Cerebellar cortex (tissue), 1 donor: ENCODE measurements around the gene TAF3.
"Not testable (repeated sequence)": the region's sequence is repeated elsewhere in the genome, so short reads cannot be mapped to it uniquely, and the experiment has no call there.

Experiments used
- DNase-seq: peaks from one replicate; pipeline ENCODE4 v3.0.0-alpha.2; 2015; ENCODE audit warnings: low spot score

The TAF3 gene

GRCh38 chr10:7972367-7972766, 154.1 kb downstream of the TAF3 start:
- DNase-seq = no peak

DNA sequence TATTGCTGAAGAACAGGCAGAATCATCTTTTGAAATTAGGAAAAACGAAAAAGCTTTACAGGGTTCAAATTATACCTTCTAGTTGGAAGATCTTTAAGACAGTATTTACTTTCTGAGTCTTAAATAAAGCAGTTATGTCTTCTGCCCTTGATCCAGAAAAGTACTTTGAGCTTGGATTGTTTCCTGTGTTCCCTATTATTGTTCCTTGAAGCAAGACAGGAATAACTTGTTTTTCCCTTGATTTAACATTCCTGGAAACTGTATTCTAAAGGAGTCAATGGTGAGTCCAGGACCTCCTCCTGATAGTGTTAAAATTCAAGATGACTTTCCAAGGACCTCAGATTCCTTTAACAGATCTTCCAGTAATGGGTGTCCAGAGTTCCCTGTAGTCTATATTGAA, 161.9 kb downstream of the TAF3 start:
- no peak for DNase-seq

GRCh38 chr10:7982727-7983126, 164.4 kb downstream of the TAF3 start:
- DNase-seq = no peak

GRCh38 chr10:7984325-7984724, 166.0 kb downstream of the TAF3 start:
- no peak for DNase-seq

DNA sequence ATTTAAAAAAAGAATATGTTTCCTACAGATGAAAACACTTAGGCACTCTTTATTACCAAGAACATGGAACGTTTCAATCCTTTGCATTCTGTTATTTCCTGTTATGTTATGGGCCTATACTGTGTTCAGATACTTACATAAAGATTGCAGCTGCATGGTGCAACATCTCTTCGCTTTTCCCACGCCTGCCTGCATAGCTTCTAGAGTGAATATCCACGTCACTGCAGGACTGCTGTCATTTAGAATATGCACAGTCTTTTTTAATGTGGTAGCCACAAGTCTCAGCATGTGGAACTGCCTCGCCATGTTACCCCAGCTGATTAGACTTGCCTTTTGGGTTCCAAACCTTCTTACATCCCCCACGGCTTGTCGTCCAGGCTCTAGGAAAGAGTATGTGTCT, 166.6 kb downstream of the TAF3 start:
- no peak for DNase-seq

DNA sequence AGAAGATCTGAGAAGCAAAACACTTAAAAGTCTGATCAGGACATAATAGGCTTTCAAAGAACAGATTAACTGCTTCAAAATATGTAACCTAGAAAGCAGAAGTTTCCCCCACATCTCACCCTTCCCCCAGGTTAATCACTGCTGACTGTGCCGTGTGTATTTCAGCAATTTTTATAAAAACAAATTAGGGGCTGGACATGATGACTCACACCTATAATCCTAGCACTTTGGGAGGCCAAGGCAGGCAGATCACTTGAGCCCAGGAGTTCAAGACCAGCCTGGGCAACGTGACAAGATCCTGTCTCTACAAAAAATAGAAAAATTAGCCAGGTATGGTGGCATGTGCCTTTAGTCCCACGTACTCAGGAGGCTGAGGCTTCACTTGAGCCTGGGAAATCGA, 168.5 kb downstream of the TAF3 start:
- no peak for DNase-seq

- no peak for DNase-seq
These were observed 170.7 kb downstream of the TAF3 start for GRCh38 chr10:7988989-7989388.

DNA sequence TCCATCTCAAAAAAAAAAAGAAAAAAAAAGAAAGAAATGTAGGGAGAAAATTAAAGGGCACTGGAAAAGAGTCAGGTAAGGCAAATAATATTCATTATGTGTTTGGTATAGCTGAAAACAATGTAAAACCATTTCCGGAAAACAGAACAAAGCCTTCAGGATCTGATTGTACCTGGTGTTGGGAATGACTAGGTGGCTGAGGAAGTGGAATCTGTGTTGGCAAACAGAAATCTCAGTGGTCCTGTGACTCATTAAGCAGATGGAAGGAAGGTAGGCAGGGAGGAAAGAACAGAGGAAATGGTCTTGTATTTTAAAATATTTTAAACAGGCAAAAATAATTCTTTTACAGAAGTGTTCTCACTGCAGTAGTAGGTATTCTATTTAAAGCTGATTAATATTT, 180.5 kb downstream of the TAF3 start:
- DNase-seq = no peak

DNA sequence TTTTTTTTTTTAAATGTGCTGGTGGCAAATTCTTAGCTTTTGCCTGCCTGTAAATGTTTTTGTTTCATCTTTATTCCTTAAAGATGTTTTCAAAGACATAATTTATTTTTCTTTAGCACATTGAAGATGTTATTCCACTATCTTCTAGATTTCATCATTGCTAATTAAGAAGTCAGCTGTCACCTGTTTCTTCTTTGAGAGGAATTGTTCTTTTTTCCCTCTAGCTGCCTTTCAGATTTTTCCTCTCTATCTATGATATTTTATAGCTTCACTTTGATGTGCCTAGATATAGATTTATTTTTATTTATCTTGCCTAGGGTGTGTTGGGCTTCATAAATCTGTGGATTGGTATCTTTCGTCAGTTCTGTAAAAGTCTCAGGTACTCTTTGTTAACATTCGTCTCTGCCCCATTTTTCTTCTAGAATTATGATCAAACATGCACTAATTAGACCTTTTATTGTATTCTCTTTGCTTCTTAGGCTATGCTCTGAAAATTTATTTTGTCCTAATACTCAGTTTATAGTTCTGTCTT, 186.2 kb downstream of the TAF3 start:
- no peak for DNase-seq

GRCh38 chr10:8006274-8006999, 188.1 kb downstream of the TAF3 start:
- DNase-seq = no peak

GRCh38 chr10:8009031-8009430, 190.7 kb downstream of the TAF3 start:
- DNase-seq = no peak

DNA sequence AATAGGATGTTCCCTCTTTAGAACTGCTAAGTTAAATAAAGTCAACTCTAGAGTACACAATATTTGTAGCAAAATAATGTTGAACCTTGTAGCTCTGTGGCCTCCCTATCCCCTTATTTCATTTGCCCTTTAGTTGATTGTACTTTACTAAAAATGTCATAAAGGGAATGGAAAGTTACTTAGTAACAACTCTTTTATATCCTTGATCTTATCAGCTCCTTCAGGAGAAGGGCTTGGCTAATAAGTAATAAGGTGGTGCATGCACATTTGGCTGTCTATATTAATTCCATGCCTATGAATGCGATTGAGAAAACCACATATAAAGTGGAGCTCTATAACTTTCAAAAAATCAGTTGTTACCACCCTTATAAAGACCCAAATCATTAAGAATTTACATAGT, 194.7 kb downstream of the TAF3 start:
- DNase-seq = no peak

GRCh38 chr10:8013619-8014018, 195.3 kb downstream of the TAF3 start:
- DNase-seq = no peak

DNA sequence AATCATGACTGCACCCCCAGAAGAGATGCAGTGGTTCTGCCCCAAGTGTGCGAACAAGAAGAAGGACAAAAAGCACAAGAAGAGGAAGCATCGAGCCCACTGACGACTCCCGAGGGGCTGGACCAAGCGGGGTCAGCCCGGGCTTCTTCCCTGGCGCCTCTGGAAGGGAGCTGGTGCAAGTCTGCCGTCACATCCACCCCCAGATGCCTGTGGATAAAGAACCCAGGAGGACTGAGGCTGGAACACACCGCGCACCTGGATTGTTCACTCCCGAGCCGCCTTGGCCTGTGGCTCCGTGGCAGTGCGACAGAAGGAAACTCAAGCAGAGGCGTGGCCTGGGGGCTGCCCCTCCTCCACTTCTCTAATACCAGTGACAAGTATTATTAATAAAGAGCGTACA, 196.3 kb downstream of the TAF3 start:
- no peak for DNase-seq

DNA sequence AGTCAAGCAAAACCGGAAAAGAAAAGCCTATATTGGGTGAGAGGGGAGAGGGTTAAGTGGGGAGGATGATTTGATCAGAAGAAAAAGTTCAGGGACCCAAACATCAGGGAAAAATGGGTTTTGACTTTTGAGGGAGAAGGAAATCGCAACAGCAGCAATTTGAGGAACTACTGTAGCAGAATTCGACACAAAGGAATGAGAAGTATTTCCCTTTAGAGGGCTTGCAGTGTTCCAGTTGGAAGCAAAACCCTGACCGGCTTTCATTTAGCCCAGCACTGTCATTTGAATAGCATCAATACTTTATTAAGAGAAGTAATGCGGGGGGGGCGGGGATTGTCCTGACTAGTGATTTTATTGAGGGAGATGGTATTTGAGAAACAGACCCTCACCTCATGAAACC, 199.0 kb downstream of the TAF3 start:
- no peak for DNase-seq

DNA sequence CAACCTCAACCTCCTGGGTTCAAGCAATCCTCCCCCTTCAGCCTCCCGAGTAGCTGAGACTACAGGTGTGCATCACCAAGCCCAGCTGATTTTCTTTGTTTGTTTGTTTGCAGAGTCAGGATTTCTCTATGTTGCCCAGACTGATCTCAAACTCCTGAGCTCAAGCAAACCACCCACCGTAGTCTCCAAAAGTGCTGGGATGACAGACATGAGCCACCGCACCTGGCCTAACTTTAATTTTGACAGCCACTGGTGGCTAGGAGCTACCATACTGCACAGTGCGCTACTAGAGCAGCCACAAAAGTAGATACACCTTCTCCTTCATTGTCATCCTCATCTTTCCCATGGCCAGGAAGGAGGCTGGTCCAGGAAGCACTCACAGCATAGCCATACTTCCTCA, 205.0 kb downstream of the TAF3 start:
- DNase-seq = no peak

GRCh38 chr10:8023851-8024250, 205.5 kb downstream of the TAF3 start:
- no peak for DNase-seq

GRCh38 chr10:8026349-8027259, 208.3 kb downstream of the TAF3 start:
- no peak for DNase-seq

GRCh38 chr10:8031211-8031610, 212.9 kb downstream of the TAF3 start:
- DNase-seq = not testable (repeated sequence)

GRCh38 chr10:8032558-8032957, 214.3 kb downstream of the TAF3 start:
- no peak for DNase-seq

GRCh38 chr10:8033812-8034465, 215.6 kb downstream of the TAF3 start:
- no peak for DNase-seq

GRCh38 chr10:8034466-8035005, 216.2 kb downstream of the TAF3 start:
- no peak for DNase-seq
